Measurements from ENCODE around the gene C11orf68. TPM values are rescaled to one million over a fixed set of nuclear protein-coding genes. Genes with fewer than 3 reads are reported as not detected.

The C11orf68 gene
- total RNA-seq, 1 experiment from 2014 or later: 15.7 TPM

GRCh38 chr11:65960824-65961266 is 42.0 kb upstream of the C11orf68 start:
- Histone ChIP-seq H3K79me2 (ENCODE audit: insufficient read depth, low read length) (peaks cover 10% of the 10 kb centered on the region; the same call in 1 of the 2 replicates), H3K18ac (ENCODE audit: insufficient read length, low read depth, low read length) (no peak overlapping the region), H3K9me3 (ENCODE audit: control insufficient read depth, low read depth, low read length) (no peaks in the 10 kb centered on the region), H3K14ac (ENCODE audit: insufficient read depth, low read length) (no peak overlapping the region), H3K56ac (ENCODE audit: insufficient read length, low read depth, low read length) (no peak overlapping the region), H3K27ac (ENCODE audit: insufficient read length, low read depth, low read length) (no peak overlapping the region), H3T11ph (ENCODE audit: low read length) (no peak overlapping the region), H3K9ac (ENCODE audit: extremely low read depth, insufficient read length, low read length) (peak overlapping the region; percentile 78), H3K23ac (ENCODE audit: insufficient read length, low read depth, low read length) (no peak overlapping the region), H3K4me1 (ENCODE audit: insufficient read depth, low read length) (peaks cover 3% of the 10 kb centered on the region; the same call in 1 of the 2 replicates), H2BK120ac (ENCODE audit: low read depth, low read length, poor library complexity, severe bottlenecking) (no peak overlapping the region), H2AK5ac (ENCODE audit: insufficient read length, low read length) (no peak overlapping the region), H2BK5ac (ENCODE audit: insufficient read length, low read length) (no peak overlapping the region), H4K20me1 (ENCODE audit: control insufficient read depth, insufficient read depth, insufficient read length) (no peaks in the 10 kb centered on the region), H3K4me2 (ENCODE audit: insufficient read depth, insufficient read length, low read length) (peak overlapping the region; percentile 82), H3K27me3 (ENCODE audit: insufficient read depth, low read length) (no peaks in the 10 kb centered on the region), H3K79me1 (ENCODE audit: insufficient read depth, low read depth, low read length, poor library complexity, severe bottlenecking) (peaks cover 5% of the 10 kb centered on the region), H2BK12ac (ENCODE audit: insufficient read length, low read depth, low read length) (no peak overlapping the region), H4K8ac (replicated peaks; ENCODE audit: insufficient read length, low read depth, low read length) (no peak overlapping the region), H3K23me2 (ENCODE audit: insufficient read length, low read depth, low read length, poor library complexity, severe bottlenecking) (peaks cover 3% of the 10 kb centered on the region), H3K4ac (ENCODE audit: low read depth, low read length) (no peak overlapping the region), H4K91ac (ENCODE audit: insufficient read length, low read depth, low read length) (no peak overlapping the region), H4K5ac (ENCODE audit: insufficient read length, low read depth, low read length) (no peak overlapping the region), H2BK15ac (ENCODE audit: low read depth, low read length) (no peak overlapping the region), H2BK20ac (ENCODE audit: low read depth, low read length, poor library complexity, severe bottlenecking) (no peak overlapping the region), H2AFZ (ENCODE audit: low read length) (no peak overlapping the region)
- DNase-seq: no peak
- H3K36me3 Mint-ChIP-seq (ENCODE audit: insufficient read depth in 1 of 3, low read depth in 3 of 3): peaks cover 15 to 31% (median 23%) of the 10 kb centered on the region in 3 experiments
- TF ChIP-seq, protein P1, sequence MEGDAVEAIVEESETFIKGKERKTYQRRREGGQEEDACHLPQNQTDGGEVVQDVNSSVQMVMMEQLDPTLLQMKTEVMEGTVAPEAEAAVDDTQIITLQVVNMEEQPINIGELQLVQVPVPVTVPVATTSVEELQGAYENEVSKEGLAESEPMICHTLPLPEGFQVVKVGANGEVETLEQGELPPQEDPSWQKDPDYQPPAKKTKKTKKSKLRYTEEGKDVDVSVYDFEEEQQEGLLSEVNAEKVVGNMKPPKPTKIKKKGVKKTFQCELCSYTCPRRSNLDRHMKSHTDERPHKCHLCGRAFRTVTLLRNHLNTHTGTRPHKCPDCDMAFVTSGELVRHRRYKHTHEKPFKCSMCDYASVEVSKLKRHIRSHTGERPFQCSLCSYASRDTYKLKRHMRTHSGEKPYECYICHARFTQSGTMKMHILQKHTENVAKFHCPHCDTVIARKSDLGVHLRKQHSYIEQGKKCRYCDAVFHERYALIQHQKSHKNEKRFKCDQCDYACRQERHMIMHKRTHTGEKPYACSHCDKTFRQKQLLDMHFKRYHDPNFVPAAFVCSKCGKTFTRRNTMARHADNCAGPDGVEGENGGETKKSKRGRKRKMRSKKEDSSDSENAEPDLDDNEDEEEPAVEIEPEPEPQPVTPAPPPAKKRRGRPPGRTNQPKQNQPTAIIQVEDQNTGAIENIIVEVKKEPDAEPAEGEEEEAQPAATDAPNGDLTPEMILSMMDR (conservative IDR thresholded peaks at IDR 0.05): no peak
- H3K27me3 Mint-ChIP-seq (ENCODE audit: low read depth): no peaks in the 10 kb centered on the region; the same call in 1 of the 2 replicates
- WGBS (ENCODE audit: extremely low coverage, insufficient read length, low lambda C conversion rate): no CpG with 5 or more reads among the region's 16 CpGs
- peak overlapping the region; percentile 93 to 94 for H3K4me3 Mint-ChIP-seq
- peak overlapping the region; percentile 97 to 99 (median 97); a peak in 6 of 7 replicates for H3K27ac Mint-ChIP-seq
- H3K9me3 Mint-ChIP-seq: no peaks in the 10 kb centered on the region; a peak in 1 of 5 replicates
- peaks cover 11 to 16% of the 10 kb centered on the region in 2 experiments for H3K4me1 Mint-ChIP-seq
